ENCODE results near the gene DSP. TPM values are rescaled to one million over a fixed set of nuclear protein-coding genes. Genes with fewer than 3 reads are reported as not detected.

The DSP gene
- polyA plus RNA-seq, 4 donors = 67.9 to 84.6 (median 81.0) TPM

DNA sequence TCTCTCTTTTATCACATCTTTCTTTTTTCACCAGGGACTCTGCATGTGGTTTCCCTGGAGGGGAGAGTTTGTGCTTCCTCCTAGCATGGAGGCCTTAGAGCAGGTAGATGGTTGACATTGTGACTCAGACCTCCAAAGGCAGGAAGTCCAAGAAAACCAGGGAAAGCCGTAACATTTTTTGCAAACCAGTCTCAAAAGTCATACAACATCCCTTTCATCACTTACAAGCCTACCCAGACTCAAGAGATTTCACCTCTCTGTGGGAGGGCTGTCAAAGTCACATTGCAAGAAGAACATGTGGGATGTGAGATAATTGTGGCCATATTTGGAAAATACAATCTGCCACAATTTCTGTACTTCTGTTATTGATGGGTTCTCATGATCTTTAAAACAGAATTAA is 94.7 kb downstream of the DSP start:
- no peak for DNase-seq (ENCODE audit: low read depth in 4 of 4, low spot score in 3 of 4)

Other genes with a start within 250 kb of the DSP start
- 100 to 1,000 TPM; 125 to 146 (median 143) TPM for gene SSR1, start 228.5 kb upstream of the DSP start, polyA plus RNA-seq (ENCODE audit: insufficient read length in 4 of 4)
- under 1 TPM in 3 of 4 donors, not detected in 1; 0.17 to 0.20 (median 0.18) TPM for gene CAGE1, start 151.9 kb upstream of the DSP start, polyA plus RNA-seq (ENCODE audit: insufficient read length in 4 of 4)
- gene RIOK1, start 151.9 kb upstream of the DSP start, polyA plus RNA-seq (ENCODE audit: insufficient read length in 4 of 4) = 10 to 100 TPM; 29.5 to 35.5 (median 31.8) TPM
- 10 to 100 TPM; 19.8 to 28.0 (median 21.5) TPM for gene SNRNP48, start 48.5 kb downstream of the DSP start, polyA plus RNA-seq (ENCODE audit: insufficient read length in 4 of 4)
- 1 to 10 TPM; 7.4 to 8.7 (median 7.6) TPM for gene BMP6, start 184.4 kb downstream of the DSP start, polyA plus RNA-seq (ENCODE audit: insufficient read length in 4 of 4)